DND-41 (cell line): ENCODE measurements around the gene MYH7B.

Experiments
- EZH2 ChIP-seq: IDR thresholded peaks from 3 replicates; pipeline ENCODE4 v1.6.1; 2012; ENCODE audit warnings: borderline replicate concordance, low read depth, mild to moderate bottlenecking, moderate library complexity, low read length, inconsistent platforms; ENCODE audit not compliant: severe bottlenecking
- TF ChIP-seq, protein P1 (sequence below): IDR thresholded peaks from 2 replicates; pipeline ENCODE4 v1.5.1; 2012; ENCODE audit warnings: borderline replicate concordance, low read length, moderate library complexity, mild to moderate bottlenecking; ENCODE audit not compliant: poor library complexity, severe bottlenecking; ENCODE audit errors: extremely low read depth

DNA sequence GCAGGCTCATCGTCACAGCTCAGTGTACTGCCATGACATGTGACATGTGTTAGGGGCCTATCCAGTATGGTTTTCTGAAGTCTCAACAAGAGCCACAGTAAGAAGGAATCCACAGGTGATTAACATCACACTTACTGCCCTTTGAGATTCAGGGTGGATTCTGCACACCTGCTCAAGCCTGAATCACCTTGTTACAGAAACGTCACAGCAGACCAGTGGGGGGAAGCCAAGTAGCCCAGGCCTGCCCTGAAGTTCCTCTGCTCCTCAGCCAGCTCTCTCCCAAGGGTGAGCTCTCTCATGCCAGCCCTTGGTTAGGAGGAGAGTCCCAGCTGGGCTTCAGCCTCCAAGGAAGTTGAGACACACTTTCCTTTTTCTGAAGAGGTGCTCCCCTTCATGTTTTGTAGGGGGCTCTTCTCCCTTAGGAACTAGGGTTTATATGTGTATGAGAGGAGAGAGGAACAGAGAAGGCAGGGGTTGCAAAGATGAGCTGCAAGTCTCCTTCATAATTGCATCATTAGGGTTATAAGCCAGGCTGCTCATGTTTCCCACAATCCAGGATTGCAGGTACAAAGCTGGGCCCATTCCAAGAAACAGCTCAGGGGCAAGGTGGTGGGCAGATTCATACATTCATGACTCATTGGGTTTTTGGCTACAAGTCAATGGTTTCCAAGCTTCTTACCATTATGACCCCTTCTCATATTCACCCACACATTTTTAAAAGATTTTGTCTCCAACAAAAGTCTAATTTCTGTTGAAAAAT lies 11.7 kb upstream of the MYH7B start:
- TF ChIP-seq, protein P1, sequence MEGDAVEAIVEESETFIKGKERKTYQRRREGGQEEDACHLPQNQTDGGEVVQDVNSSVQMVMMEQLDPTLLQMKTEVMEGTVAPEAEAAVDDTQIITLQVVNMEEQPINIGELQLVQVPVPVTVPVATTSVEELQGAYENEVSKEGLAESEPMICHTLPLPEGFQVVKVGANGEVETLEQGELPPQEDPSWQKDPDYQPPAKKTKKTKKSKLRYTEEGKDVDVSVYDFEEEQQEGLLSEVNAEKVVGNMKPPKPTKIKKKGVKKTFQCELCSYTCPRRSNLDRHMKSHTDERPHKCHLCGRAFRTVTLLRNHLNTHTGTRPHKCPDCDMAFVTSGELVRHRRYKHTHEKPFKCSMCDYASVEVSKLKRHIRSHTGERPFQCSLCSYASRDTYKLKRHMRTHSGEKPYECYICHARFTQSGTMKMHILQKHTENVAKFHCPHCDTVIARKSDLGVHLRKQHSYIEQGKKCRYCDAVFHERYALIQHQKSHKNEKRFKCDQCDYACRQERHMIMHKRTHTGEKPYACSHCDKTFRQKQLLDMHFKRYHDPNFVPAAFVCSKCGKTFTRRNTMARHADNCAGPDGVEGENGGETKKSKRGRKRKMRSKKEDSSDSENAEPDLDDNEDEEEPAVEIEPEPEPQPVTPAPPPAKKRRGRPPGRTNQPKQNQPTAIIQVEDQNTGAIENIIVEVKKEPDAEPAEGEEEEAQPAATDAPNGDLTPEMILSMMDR, result no peak
- TF ChIP-seq EZH2, result no peak
